HepG2 (cell line): ENCODE measurements around the gene DNAJC5. TPM values are rescaled to one million over a fixed set of nuclear protein-coding genes. Genes with fewer than 3 reads are reported as not detected.

Experiments
- ATAC-seq: fragments of 200-7000 bp; cut with Tn5 transposase; 3 replicates; pipeline ENCODE4 v1.9.1; 2020; ENCODE audit warnings: mild to moderate bottlenecking, moderate library complexity
- BruUV-seq: library from RNA; stranded (reverse); fragments of 400-500 nt; replicated peaks from 2 replicates; lab custom pipeline; 2021; lab: Mats Ljungman, UMichigan
- CTCF ChIA-PET: fragments of 300-600 bp; formaldehyde crosslinking; extraction: SDS; loops from one replicate; lab custom pipeline; 2021; ENCODE audit warnings: low total read pairs, inconsistent platforms, low intra/inter-chr PET ratio; lab: Yijun Ruan, JAX
- POLR2A ChIA-PET: fragments of 350-600 bp; sonication (Branson Sonifier 250); formaldehyde crosslinking; loops from one replicate; lab custom pipeline; 2020; ENCODE audit warnings: antibody characterized with exemption, inconsistent platforms; lab: Yijun Ruan, JAX
- DNase-seq: peaks from one replicate; pipeline ENCODE4 v3.0.0-alpha.2; 2015; ENCODE audit warnings: low spot score
- FAIRE-seq: peaks from 3 replicates; lab custom pipeline; 2011; peaks lifted over from hg19 to GRCh38; lab: Jason Lieb, UNC
- H2AFZ ChIP-seq: one replicate; pipeline ENCODE4 v1.6.1; 2011; ENCODE audit warnings: low read length, inconsistent platforms
- H3K27ac ChIP-seq: fragments of 300-600 bp; 3 replicates; pipeline ENCODE4 v1.8.0; 2011; ENCODE audit warnings: mixed run types, mild to moderate bottlenecking, mixed read lengths, low read length, inconsistent platforms; ENCODE audit not compliant: insufficient read depth; ENCODE audit errors: extremely low read length
- H3K27me3 ChIP-seq, 2 experiments: fragments of 200-600 bp in 1 of 2; 2 replicates in 1 of 2; 3 replicates in 1 of 2; pipeline versions ENCODE4 v1.6.0 to v1.8.0; 2011; ENCODE audit warnings: low read length in 2 of 2, mild to moderate bottlenecking in 2 of 2, moderate library complexity in 2 of 2, inconsistent platforms in 1 of 2; ENCODE audit not compliant: insufficient read depth in 2 of 2, control insufficient read depth in 1 of 2
- H3K36me3 ChIP-seq, 2 experiments: fragments of 200-600 bp in 1 of 2; replicated peaks in 1 of 2; 2 replicates in 1 of 2; 3 replicates in 1 of 2; pipeline versions ENCODE4 v1.5.1 to v1.8.0; 2011; ENCODE audit warnings: low read length in 2 of 2, inconsistent platforms in 1 of 2; ENCODE audit not compliant: insufficient read depth in 2 of 2, control insufficient read depth in 1 of 2
- H3K4me1 ChIP-seq: 2 replicates; pipeline ENCODE4 v1.5.1; 2012; ENCODE audit warnings: low read length, inconsistent platforms; ENCODE audit not compliant: insufficient read depth
- H3K4me2 ChIP-seq: 2 replicates; pipeline ENCODE4 v1.6.0; 2011; ENCODE audit warnings: low read depth, low read length, inconsistent platforms
- H3K4me3 ChIP-seq, 3 experiments: fragments of 200-600 bp in 1 of 3; sonication (generic), shearing (Covaris generic) in 1 of 3; replicated peaks in 1 of 3; 2 replicates each; pipeline ENCODE4 v1.5.1; 2011 to 2016; ENCODE audit warnings: low read length in 3 of 3, inconsistent platforms in 2 of 3, low read depth in 2 of 3, mild to moderate bottlenecking in 2 of 3, control low read depth in 1 of 3, mixed read lengths in 1 of 3; ENCODE audit not compliant: insufficient read depth in 1 of 3
- H3K79me2 ChIP-seq: one replicate; pipeline ENCODE4 v1.6.1; 2011; ENCODE audit warnings: low read length, inconsistent platforms; ENCODE audit not compliant: insufficient read depth
- H3K9ac ChIP-seq: 2 replicates; pipeline ENCODE4 v1.6.0; 2011; ENCODE audit warnings: mild to moderate bottlenecking, low read depth, low read length, inconsistent platforms; ENCODE audit not compliant: insufficient read depth
- H3K9me3 ChIP-seq: 2 replicates; pipeline ENCODE4 v1.5.1; 2012; ENCODE audit warnings: mild to moderate bottlenecking, low read length
- H4K20me1 ChIP-seq: 2 replicates; pipeline ENCODE4 v1.6.0; 2011; ENCODE audit warnings: inconsistent platforms, mild to moderate bottlenecking, low read length, moderate library complexity; ENCODE audit not compliant: insufficient read depth
- ARID2 ChIP-seq: sonication (generic); formaldehyde crosslinking; IDR thresholded peaks from 2 replicates; pipeline ENCODE4 v1.8.1; 2022; ENCODE audit warnings: mild to moderate bottlenecking, missing genetic modification reagents, borderline replicate concordance
- FOXA1 ChIP-seq, 2 experiments: fragments of 450-650 bp in 1 of 2; sonication (generic) in 1 of 2; formaldehyde crosslinking in 1 of 2; IDR thresholded peaks; 2 replicates each; pipeline versions ENCODE4 v1.4.0 to v1.6.1; 2016 to 2020; ENCODE audit warnings: missing genetic modification reagents in 1 of 2
- HNRNPUL1 ChIP-seq: fragments of 200-400 bp; formaldehyde crosslinking; IDR thresholded peaks from 2 replicates; pipeline ENCODE4 v1.6.1; 2017; ENCODE audit warnings: low read depth, mild to moderate bottlenecking, low read length, moderate library complexity
- JUNB ChIP-seq: sonication (generic); formaldehyde crosslinking; IDR thresholded peaks from 2 replicates; pipeline ENCODE4 v1.8.0; 2022; ENCODE audit warnings: missing genetic modification reagents, mild to moderate bottlenecking, borderline replicate concordance
- NBN ChIP-seq: fragments of 450-650 bp; conservative IDR thresholded peaks from 2 replicates; pipeline ENCODE4 v1.6.1; 2017
- NCOA2 ChIP-seq: sonication (generic); formaldehyde crosslinking; IDR thresholded peaks from 2 replicates; pipeline ENCODE4 v1.8.0; 2022; ENCODE audit warnings: inconsistent platforms
- SIN3B ChIP-seq: fragments of 150-350 bp; IDR thresholded peaks from 2 replicates; pipeline ENCODE4 v1.6.1; 2014; ENCODE audit warnings: low read length
- SOX5 ChIP-seq: IDR thresholded peaks from 2 replicates; pipeline ENCODE4 v1.6.1; 2016; ENCODE audit warnings: borderline replicate concordance
- TRIM22 ChIP-seq: fragments of 450-650 bp; IDR thresholded peaks from 2 replicates; pipeline ENCODE4 v1.6.1; 2017
- ZC3H4 ChIP-seq: sonication (generic); formaldehyde crosslinking; IDR thresholded peaks from 2 replicates; pipeline ENCODE4 v1.4.0; 2020; ENCODE audit warnings: missing genetic modification reagents, borderline replicate concordance
- ZNF12 ChIP-seq: sonication (generic); formaldehyde crosslinking; IDR thresholded peaks from 2 replicates; pipeline ENCODE4 v1.5.0; 2020; ENCODE audit warnings: missing genetic modification reagents
- WGBS: methylation state at CpG from one replicate; pipeline ENCODE4 v1.1.6; 2017; ENCODE audit warnings: low lambda C conversion rate; 5-methylcytosine and 5-hydroxymethylcytosine counted together
- in situ Hi-C: cut with HindIII; loops from 2 replicates; pipeline ENCODE4 v1.10.0; 2017; ENCODE audit warnings: low pct_unique_long_range_greater_than_20kb; ENCODE audit not compliant: extremely low pct_ligation_motif_present
- intact Hi-C: fragments of 100-400 bp; cut with micrococcal nuclease; formaldehyde crosslinking; loops from one replicate; pipeline ENCODE4 v1.10.0; 2022; ENCODE audit not compliant: unreplicated experiment
- polyA plus RNA-seq, 8 experiments: library from polyadenylated mRNA; depleted of rRNA in 3 of 8; stranded (reverse) in 7 of 8; unstranded in 1 of 8; fragments of >200 nt; fragmentation: Illumina TruSeq in 4 of 8; extraction: Trizol in 4 of 8; gene quantifications; 2 replicates each; pipeline versions ENCODE4 v1.2.1 to v1.2.3, GENCODE V29; 2011 to 2016; ENCODE audit warnings: low read depth in 4 of 8, missing spikeins in 1 of 8, mixed read lengths in 1 of 8; ENCODE audit not compliant: insufficient read depth in 1 of 8
- total RNA-seq, 5 experiments: library from RNA; depleted of rRNA; stranded (reverse); fragments of >200 nt; fragmentation: Illumina TruSeq; extraction: Trizol; gene quantifications; 2 replicates each; pipeline ENCODE4 v1.2.3, GENCODE V29; 2016; ENCODE audit warnings: low read depth in 1 of 5
- TF ChIP-seq, protein P1 (sequence below): sonication (generic); formaldehyde crosslinking; IDR thresholded peaks from 2 replicates; pipeline ENCODE4 v1.4.0; 2020; ENCODE audit warnings: missing genetic modification reagents, borderline replicate concordance
- TF ChIP-seq, protein P2 (sequence below): sonication (generic); formaldehyde crosslinking; IDR thresholded peaks from 2 replicates; pipeline ENCODE4 v1.5.0; 2020; ENCODE audit warnings: missing genetic modification reagents, mild to moderate bottlenecking, borderline replicate concordance
- TF ChIP-seq, protein P3 (sequence below): sonication (generic); formaldehyde crosslinking; IDR thresholded peaks from 2 replicates; pipeline ENCODE4 v1.8.0; 2023; ENCODE audit warnings: mild to moderate bottlenecking, missing genetic modification reagents

The DNAJC5 gene
- total and polyA plus RNA-seq, 2 of the 13 experiments (the other 11 are each of a cell fraction or from before 2014, with no cell fraction given) = 42.8 to 64.5 TPM

DNA sequence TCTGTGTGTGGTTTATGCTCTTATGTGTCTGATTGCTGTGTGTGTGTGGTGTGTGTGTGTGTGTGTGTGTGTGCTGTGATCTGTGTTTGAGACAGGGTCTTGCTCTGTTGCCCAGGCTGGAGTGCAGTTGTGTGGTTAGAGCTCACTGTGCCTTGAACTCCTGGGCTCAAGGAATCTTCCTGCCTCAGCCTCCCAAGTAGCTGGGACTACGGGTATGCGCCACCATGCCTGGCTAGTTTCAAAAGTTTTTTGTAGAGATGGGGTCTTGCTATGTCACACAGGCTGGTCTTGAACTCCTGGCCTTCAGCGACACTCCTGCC lies 78.2 kb downstream of the DNAJC5 start (continued):
- TF ChIP-seq, protein P1, sequence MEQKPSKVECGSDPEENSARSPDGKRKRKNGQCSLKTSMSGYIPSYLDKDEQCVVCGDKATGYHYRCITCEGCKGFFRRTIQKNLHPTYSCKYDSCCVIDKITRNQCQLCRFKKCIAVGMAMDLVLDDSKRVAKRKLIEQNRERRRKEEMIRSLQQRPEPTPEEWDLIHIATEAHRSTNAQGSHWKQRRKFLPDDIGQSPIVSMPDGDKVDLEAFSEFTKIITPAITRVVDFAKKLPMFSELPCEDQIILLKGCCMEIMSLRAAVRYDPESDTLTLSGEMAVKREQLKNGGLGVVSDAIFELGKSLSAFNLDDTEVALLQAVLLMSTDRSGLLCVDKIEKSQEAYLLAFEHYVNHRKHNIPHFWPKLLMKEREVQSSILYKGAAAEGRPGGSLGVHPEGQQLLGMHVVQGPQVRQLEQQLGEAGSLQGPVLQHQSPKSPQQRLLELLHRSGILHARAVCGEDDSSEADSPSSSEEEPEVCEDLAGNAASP = no peak
- TF ChIP-seq HNRNPUL1 (no peak), NBN (0 out of 2 replicates have a peak, but pooled peaks have one; percentile 70), TRIM22 (0 out of 2 replicates have a peak, but pooled peaks have one; percentile 64), JUNB (CRISPR knock-in tag) (0 out of 2 replicates have a peak, but pooled peaks have one; percentile 63), ARID2 (0 out of 2 replicates have a peak, but pooled peaks have one; percentile 31), FOXA1 (IDR thresholded peaks at IDR 0.05) (0 out of 2 replicates have a peak, but pooled peaks have one; percentile 54), FOXA1 (CRISPR knock-in tag; IDR thresholded peaks at IDR 0.05) (no peak)

- no TSS peak for BruUV-seq
- H3K9ac ChIP-seq = peak overlapping the region; percentile 42; the same call in 1 of the 2 replicates
- H3K4me3 ChIP-seq = peak overlapping the region; percentile 43 to 75 (median 61); a peak in 5 of 6 replicates
- H3K36me3 ChIP-seq = no peaks in the 10 kb centered on the region; a peak in 2 of 5 replicates
- CTCF ChIA-PET = interaction anchor here (0.5 to 2.4 kb wide), 10 partner anchors 18 to 436 kb away, joined by 3 to 18 read pairs (median 4); partner anchors contain the start of genes ARFRP1 and ZGPAT
- DNase-seq (peak; percentile 86), ATAC-seq (peak; percentile 74), FAIRE-seq (peak; percentile 64)
- WGBS = 15% methylated on average over 30 of the region's 37 CpGs
- in situ Hi-C loops = no loop called here
- POLR2A ChIA-PET = interaction anchor here (0.7 to 2.7 kb wide), 15 partner anchors 16 to 437 kb away, joined by 3 to 17 read pairs (median 3); partner anchors contain the start of genes C20orf204, HELZ2, PTK6 and TPD52L2
- H3K4me2 ChIP-seq = peak overlapping the region; percentile 91
- H3K27ac ChIP-seq = peak overlapping the region; percentile 13
- H3K9me3 ChIP-seq = no peaks in the 10 kb centered on the region
- peak overlapping the region; percentile 45 for H2AFZ ChIP-seq
- H4K20me1 ChIP-seq = no peaks in the 10 kb centered on the region; the same call in 1 of the 2 replicates
- H3K27me3 ChIP-seq = no peaks in the 10 kb centered on the region
- H3K79me2 ChIP-seq = peaks cover 4% of the 10 kb centered on the region
- intact Hi-C loops = loop anchor here (5.0 kb wide), 1 partner anchor 437 kb away; the partner anchor contains the start of gene PTK6
- H3K4me1 ChIP-seq = peaks cover 54% of the 10 kb centered on the region
- TF ChIP-seq ZNF12 (CRISPR knock-in tag) = peak; percentile 81
- peak; percentile 40; the same call in 1 of the 2 replicates for TF ChIP-seq SIN3B
- peak; percentile 48 for TF ChIP-seq NCOA2 (CRISPR knock-in tag)
- TF ChIP-seq, protein P2, sequence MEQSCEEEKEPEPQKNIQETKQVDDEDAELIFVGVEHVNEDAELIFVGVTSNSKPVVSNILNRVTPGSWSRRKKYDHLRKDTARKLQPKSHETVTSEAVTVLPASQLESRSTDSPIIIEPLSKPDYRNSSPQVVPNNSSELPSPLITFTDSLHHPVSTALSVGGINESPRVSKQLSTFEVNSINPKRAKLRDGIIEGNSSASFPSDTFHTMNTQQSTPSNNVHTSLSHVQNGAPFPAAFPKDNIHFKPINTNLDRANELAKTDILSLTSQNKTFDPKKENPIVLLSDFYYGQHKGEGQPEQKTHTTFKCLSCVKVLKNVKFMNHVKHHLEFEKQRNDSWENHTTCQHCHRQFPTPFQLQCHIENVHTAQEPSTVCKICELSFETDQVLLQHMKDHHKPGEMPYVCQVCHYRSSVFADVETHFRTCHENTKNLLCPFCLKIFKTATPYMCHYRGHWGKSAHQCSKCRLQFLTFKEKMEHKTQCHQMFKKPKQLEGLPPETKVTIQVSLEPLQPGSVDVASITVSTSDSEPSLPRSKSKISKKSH (CRISPR knock-in tag) = peak; percentile 68; the same call in 1 of the 2 replicates
- peak; percentile 75 for TF ChIP-seq SOX5 (CRISPR knock-in tag)
- no peak for TF ChIP-seq ZC3H4 (CRISPR knock-in tag)
- TF ChIP-seq, protein P3, sequence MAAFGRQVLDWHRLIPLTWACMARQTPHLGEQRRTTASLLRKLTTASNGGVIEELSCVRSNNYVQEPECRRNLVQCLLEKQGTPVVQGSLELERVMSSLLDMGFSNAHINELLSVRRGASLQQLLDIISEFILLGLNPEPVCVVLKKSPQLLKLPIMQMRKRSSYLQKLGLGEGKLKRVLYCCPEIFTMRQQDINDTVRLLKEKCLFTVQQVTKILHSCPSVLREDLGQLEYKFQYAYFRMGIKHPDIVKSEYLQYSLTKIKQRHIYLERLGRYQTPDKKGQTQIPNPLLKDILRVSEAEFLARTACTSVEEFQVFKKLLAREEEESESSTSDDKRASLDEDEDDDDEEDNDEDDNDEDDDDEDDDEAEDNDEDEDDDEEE = peak; percentile 94
Measured at GRCh38 chr20:63973636-63974401, 78.9 kb downstream of the DNAJC5 start.
